Adrenal gland (tissue), 5 donors: ENCODE data around the gene ZBTB7B.

Source experiments
- POLR2A ChIP-seq, 2 donors: fragments of 450-650 bp; IDR thresholded peaks; one replicate each; pipeline ENCODE4 v1.6.1; 2017; ENCODE audit warnings: antibody characterized with exemption in 2 of 2, mild to moderate bottlenecking in 2 of 2, moderate library complexity in 1 of 2
- TF ChIP-seq, protein P1 (sequence below), 6 experiments: fragments of 450-650 bp in 4 of 6; fragments of 200-600 bp in 2 of 6; sonication (generic) in 1 of 6; IDR thresholded peaks; 1 replicate in 5 of 6; 2 replicates in 1 of 6; pipeline versions ENCODE4 v1.5.1 to v1.8.0; 2016 to 2021; ENCODE audit warnings: antibody characterized with exemption in 6 of 6, mild to moderate bottlenecking in 2 of 6, moderate library complexity in 1 of 6
- donor health status: DM: no; HTN: no; CAD: no.

DNA sequence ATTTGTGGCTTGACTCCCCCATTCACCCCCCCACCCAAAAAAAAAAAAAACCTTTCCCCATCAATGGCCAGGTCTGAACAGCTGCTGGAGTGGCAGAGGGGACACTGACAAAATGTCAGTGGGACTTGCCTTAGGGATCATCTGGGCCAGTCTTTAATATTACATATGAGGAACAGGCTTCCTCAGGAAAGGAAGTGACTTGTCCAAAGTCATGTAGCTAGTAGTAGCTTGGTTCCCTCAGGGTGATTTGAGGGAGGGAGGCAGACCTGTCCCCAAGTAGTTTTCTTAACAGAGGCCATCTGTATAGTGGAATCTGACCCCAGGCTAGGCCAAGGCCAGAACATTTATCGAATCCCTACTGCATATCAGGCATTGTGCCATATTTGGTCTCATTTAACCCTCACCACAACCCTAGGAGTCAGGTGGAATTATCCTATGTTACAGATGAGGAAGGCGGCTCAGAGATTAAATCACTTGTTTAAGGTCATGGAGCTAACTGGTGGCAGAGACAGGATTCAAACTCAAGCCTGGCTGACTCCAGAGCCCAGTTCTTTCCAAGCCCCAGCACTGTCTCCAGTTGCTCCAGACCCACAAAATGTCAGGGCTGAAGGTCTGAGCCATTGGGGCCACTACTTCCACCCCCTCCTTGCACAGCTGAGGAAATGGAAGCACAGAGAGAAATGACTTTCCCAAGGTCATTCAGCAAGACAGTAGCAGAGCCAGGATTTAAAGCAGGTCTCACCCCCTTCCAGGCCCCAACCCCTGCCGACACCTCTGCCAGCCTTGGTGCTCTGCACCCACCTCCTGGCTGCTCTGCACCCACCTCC is 10.4 kb downstream of the ZBTB7B start:
- no peak for TF ChIP-seq POLR2A (IDR thresholded peaks at IDR 0.05)
- TF ChIP-seq, protein P1, sequence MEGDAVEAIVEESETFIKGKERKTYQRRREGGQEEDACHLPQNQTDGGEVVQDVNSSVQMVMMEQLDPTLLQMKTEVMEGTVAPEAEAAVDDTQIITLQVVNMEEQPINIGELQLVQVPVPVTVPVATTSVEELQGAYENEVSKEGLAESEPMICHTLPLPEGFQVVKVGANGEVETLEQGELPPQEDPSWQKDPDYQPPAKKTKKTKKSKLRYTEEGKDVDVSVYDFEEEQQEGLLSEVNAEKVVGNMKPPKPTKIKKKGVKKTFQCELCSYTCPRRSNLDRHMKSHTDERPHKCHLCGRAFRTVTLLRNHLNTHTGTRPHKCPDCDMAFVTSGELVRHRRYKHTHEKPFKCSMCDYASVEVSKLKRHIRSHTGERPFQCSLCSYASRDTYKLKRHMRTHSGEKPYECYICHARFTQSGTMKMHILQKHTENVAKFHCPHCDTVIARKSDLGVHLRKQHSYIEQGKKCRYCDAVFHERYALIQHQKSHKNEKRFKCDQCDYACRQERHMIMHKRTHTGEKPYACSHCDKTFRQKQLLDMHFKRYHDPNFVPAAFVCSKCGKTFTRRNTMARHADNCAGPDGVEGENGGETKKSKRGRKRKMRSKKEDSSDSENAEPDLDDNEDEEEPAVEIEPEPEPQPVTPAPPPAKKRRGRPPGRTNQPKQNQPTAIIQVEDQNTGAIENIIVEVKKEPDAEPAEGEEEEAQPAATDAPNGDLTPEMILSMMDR (IDR thresholded peaks at IDR 0.05), result no peak
